ENCODE data around the gene RUNX2. TPM values are rescaled to one million over a fixed set of nuclear protein-coding genes. Genes with fewer than 3 reads are reported as not detected.

The RUNX2 gene
- total and polyA plus RNA-seq, 2 of the 8 experiments (the other 6 are each of a cell fraction or from before 2014, with no cell fraction given), result 0.26 to 1.2 TPM

DNA sequence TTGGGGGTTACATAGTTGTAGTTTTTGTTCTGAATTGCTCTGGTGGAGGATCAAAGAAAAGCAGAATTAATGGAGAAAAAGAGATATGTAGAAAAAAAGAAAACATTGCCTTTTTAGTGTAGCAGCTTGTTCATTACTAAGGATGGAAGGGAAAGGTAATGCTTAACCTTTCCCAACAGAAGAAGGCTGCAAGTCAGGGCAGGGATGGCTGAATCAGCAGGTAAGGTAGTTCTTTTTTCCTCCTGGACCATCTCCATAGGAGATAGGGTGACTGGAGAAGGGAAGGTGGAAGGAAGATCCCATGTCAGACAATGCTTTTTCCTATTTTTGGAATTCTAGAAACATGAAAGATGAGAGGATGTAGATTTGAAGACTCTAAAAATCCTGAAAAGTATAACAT, 129.0 kb downstream of the RUNX2 start:
- Histone ChIP-seq H3K18ac (ENCODE audit: extremely low read depth, low read length) (no peak overlapping the region), H2AK5ac (ENCODE audit: low read depth, low read length) (no peak overlapping the region), H2BK5ac (ENCODE audit: low read depth, low read length) (no peak overlapping the region), H3K23me2 (ENCODE audit: low read depth, low read length) (0 out of 2 replicates have a peak, but pooled peaks cover 1% of the 10 kb centered on the region), H3K27me3 (replicated peaks in 1 of 4; ENCODE audit: control insufficient read depth in 3 of 4, extremely low read depth in 1 of 4, insufficient read depth in 3 of 4, low read length in 3 of 4) (no peaks in the 10 kb centered on the region), H3K14ac (ENCODE audit: insufficient read length) (no peak overlapping the region), H3K4ac (replicated peaks; ENCODE audit: insufficient read length, low read depth, low read length) (no peak overlapping the region), H3K4me3 (ENCODE audit: extremely low read depth in 1 of 4, insufficient read depth in 2 of 4, low read depth in 3 of 4, low read length in 4 of 4) (no peak overlapping the region), H3K27ac (ENCODE audit: low read depth, low read length) (no peak overlapping the region), H3K79me1 (ENCODE audit: low read depth, low read length) (no peaks in the 10 kb centered on the region), H3K23ac (ENCODE audit: insufficient read length) (no peak overlapping the region), H3K9me3 (ENCODE audit: insufficient read depth in 2 of 2, low read depth in 1 of 2, low read length in 1 of 2) (no peaks in the 10 kb centered on the region), H2BK20ac (ENCODE audit: low read length) (no peak overlapping the region), H4K20me1 (replicated peaks in 1 of 2; ENCODE audit: control insufficient read depth in 1 of 2, insufficient read depth in 2 of 2, low read length in 2 of 2) (no peaks in the 10 kb centered on the region), H3K56ac (replicated peaks; ENCODE audit: insufficient read length, low read depth, low read length) (no peak overlapping the region), H4K91ac (replicated peaks; ENCODE audit: insufficient read length, low read length) (no peak overlapping the region), H2BK120ac (replicated peaks; ENCODE audit: low read depth, low read length) (no peak overlapping the region), H2BK12ac (ENCODE audit: low read depth, low read length) (no peak overlapping the region), H3K9ac (replicated peaks in 1 of 4; ENCODE audit: extremely low read depth in 1 of 4, low read depth in 3 of 4, low read length in 3 of 4) (no peak overlapping the region), H2AFZ (ENCODE audit: low read length) (no peak overlapping the region), H3K79me2 (ENCODE audit: control insufficient read depth in 1 of 2, insufficient read depth in 2 of 2, low read length in 2 of 2) (no peaks in the 10 kb centered on the region), H3K36me3 (ENCODE audit: control insufficient read depth in 2 of 4, insufficient read depth in 4 of 4, low read length in 3 of 4) (no peaks in the 10 kb centered on the region), H4K5ac (ENCODE audit: insufficient read length, low read depth, low read length) (no peak overlapping the region), H4K8ac (ENCODE audit: extremely low read depth, insufficient read depth, low read length) (no peak overlapping the region), H3K4me1 (replicated peaks in 1 of 4; ENCODE audit: control insufficient read depth in 3 of 4, insufficient read depth in 4 of 4, low read length in 3 of 4) (no peaks in the 10 kb centered on the region), H2BK15ac (ENCODE audit: low read length) (no peak overlapping the region), H3K4me2 (ENCODE audit: insufficient read depth in 1 of 2, low read depth in 2 of 2, low read length in 2 of 2) (no peak overlapping the region)
- TF ChIP-seq, protein P1, sequence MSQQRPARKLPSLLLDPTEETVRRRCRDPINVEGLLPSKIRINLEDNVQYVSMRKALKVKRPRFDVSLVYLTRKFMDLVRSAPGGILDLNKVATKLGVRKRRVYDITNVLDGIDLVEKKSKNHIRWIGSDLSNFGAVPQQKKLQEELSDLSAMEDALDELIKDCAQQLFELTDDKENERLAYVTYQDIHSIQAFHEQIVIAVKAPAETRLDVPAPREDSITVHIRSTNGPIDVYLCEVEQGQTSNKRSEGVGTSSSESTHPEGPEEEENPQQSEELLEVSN (IDR thresholded peaks at IDR 0.05), result no peak
- no peak for TF ChIP-seq YY1 (IDR thresholded peaks at IDR 0.05; ENCODE audit: low read depth, low read length)
- TF ChIP-seq ASH2L (IDR thresholded peaks at IDR 0.05; ENCODE audit: low read length), result no peak
- FAIRE-seq (no peak), DNase-seq (ENCODE audit: low read depth in 1 of 2, low spot score in 2 of 2) (no peak)
- ChIA-PET POLR2A (ENCODE audit: partially characterized antibody) (no interaction called here), CTCF (ENCODE audit: partially characterized antibody) (no interaction called here)

All from H1 (cell line).